Measurements from ENCODE around the gene RAB7B.
"Not testable (repeated sequence)": the region's sequence is repeated elsewhere in the genome, so short reads cannot be mapped to it uniquely, and the experiment has no call there.

RAB7B gene, protein sequence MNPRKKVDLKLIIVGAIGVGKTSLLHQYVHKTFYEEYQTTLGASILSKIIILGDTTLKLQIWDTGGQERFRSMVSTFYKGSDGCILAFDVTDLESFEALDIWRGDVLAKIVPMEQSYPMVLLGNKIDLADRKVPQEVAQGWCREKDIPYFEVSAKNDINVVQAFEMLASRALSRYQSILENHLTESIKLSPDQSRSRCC

GRCh38 chr1:206002871-206003801 is at the start of gene RAB7B:
RAB7B (minus strand) TSS chr1:206003395; CDS start chr1:205994135, 9,260 bp downstream.
- DNase-seq (ENCODE audit: low read depth): no peak

DNA sequence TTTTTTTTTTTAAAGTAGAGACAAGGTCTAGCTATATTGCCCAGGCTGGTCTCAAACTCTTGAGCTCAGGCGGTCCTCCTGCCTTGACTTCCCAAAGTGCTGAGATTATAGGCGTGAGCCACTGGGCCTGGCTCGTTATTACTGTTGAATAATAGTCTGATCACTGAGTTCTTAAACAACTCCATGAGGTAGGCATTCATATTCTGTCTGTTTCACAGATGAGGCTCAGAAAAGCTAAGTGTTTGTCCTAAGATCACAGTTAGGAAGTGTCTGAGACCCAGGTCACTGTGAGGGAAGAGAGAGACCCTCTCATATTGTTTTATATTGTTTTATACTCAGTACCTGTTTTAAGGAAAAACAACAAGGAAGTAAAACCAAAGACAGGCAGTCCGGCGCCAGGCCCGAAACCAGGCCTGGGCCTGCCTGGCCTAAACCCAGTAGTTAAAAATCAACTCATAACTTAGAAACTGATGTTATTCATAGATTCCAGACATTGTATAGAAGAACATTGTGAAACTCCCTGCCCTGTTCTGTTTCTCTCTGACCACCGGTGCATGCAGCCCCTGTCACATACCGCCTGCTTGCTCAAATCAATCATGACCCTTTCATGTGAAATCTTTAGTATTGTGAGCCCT is 49.2 kb upstream of the RAB7B start:
- DNase-seq (ENCODE audit: low read depth): not testable (repeated sequence)

DNA sequence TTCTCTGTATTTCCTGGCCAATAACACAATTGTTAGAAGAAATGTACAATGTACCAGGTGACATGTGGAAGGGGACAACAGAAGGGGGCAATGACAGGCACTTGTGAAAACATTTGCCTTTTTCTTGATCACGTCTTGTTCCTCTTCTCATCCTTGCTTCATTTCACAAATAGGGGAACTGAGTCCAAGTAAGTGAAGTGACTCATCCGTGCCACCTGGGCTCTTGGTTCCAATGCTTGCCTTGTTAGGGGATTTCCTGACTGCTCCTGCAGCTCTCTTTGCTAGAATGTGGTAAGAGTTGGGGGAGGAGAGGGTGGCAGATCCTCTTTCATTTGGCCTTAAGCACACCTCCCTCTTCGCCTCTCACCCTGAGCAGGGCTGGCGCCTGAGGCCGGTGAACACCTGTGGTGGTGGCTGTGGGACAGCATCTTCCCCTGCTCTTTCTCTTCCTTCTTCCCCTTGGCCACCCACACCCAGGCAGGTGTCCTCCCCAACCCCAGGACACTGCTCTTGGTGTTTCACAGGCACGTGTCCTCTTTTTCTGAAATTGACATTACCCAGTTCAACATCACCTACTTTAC is 47.5 kb upstream of the RAB7B start:
- peak; percentile 17 for DNase-seq (ENCODE audit: low read depth)

DNA sequence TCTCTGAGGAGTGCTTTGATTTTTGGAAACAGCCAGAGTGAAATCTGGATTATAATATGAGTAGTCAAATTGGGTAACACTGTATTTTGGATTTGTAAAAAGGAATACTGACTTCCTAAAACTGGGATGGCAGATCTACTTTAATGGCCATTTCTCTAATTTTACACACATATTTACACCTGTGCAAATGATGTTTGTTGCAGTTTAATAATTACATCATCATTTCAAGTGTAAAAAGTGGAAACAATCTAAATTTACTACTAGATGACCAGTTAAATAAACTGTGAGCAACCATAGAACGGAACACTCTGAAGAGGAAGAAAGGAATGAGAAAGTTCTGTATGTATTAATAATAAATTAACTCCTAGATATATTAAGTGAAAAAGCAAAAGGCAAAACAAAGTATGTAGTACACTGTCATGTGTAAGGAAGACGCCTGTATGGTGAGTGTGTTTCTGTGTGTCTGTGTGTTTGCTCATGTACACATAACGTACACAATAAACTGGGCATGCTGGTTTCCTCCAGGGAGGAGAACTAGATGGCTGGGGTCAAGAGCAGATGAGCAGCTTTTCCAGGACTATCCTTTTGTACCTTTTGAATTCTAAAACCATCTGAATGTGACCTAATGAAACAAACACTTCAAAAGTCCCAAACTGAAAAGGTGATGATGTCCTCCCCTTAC is 46.9 kb upstream of the RAB7B start:
- DNase-seq (ENCODE audit: low read depth): no peak

GRCh38 chr1:206049293-206049692 is 46.1 kb upstream of the RAB7B start:
- DNase-seq (ENCODE audit: low read depth): no peak

GRCh38 chr1:206048582-206048981 is 45.4 kb upstream of the RAB7B start:
- DNase-seq (ENCODE audit: low read depth): no peak

- no peak for DNase-seq (ENCODE audit: low read depth)
These were observed 44.1 kb upstream of the RAB7B start for GRCh38 chr1:206047271-206047670.

GRCh38 chr1:206041640-206042039 is 38.4 kb upstream of the RAB7B start:
- DNase-seq (ENCODE audit: low read depth): no peak

DNA sequence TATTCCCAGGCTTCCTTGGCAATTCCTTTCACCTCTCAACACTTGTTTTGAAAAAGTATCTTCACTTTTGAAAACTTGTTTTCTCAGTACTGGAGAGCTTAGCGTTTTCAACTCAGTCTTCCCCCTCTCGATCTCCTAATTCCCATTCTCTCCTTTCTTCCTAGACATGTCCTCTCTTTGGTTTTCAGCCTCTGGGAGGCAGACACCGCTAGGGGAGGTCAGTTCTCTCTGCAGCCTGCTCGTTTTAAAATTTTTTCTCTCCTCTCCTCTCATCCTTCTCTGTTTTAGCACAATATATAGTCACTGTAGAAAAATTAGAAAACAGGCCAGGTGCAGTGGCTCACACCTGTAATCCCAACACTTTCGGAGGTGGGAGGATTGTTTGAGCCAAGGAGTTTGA is 37.1 kb upstream of the RAB7B start:
- DNase-seq (ENCODE audit: low read depth): no peak

DNA sequence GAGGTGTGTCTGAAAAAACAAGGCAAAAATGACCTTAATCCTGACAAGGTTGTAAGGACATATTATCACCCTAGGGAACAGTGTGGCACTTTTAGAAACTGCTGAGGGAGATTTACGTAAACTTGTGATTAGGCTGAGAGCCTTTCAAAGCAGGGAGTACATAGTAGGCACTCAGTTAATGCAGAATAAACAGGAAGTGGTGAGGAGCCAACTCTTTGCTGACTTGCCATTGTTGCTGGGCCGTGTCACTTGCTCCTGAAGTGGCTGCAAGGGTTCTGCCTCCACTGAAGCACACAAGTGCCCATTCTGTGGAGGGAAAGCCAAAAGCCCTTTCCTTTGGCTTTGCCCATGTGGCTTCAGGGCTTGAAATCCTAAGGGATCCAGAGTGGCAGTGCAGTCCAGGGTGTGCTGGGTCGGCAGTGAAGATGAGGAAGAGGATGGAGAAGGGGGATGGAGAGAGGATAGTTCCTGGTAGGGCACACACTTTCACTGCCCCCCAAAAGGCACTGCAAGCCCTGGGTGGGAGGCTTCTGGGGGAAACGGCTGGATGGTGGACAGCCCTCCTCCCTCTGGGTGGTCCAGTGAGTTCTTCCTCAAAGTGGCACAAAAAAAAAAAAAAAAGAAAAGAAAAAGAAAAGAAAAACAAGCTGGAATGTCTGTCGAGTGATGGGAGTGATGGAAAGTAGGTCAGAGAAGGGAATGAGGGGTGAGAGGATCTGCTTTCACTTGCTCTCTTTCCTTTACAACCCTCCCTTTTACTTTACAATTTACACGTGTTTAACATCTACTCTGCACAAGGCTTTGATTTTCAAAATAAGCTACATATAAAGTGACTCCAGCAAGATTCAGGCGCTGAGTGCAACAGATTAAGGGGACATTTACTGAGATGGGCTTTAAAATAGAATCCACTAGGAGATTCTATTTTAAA is 36.1 kb upstream of the RAB7B start:
- DNase-seq (ENCODE audit: low read depth): no peak

DNA sequence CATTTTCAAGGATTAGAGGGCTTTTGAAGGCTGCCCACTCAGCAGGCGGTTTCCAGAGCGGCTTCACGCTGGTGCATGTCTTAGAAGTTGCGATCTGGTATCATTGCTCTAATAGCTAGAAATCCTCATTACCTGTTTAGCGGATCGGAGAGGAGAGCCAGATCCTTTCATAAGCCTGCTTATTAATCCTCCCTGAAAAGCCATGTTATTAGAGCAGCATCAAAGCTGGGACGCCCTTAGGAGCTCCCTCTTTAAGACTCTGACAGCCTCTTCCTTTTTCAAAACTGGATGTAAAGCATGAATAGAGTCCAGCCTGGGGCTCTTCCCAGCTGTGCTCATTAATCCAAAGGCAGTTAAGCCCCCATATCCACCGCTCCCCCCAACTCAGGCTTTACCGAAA is 34.4 kb upstream of the RAB7B start:
- DNase-seq (ENCODE audit: low read depth): no peak

GRCh38 chr1:206036663-206037455 is 33.7 kb upstream of the RAB7B start:
- no peak for DNase-seq (ENCODE audit: low read depth)

GRCh38 chr1:206035027-206035426 is 31.8 kb upstream of the RAB7B start:
- DNase-seq (ENCODE audit: low read depth): no peak

DNA sequence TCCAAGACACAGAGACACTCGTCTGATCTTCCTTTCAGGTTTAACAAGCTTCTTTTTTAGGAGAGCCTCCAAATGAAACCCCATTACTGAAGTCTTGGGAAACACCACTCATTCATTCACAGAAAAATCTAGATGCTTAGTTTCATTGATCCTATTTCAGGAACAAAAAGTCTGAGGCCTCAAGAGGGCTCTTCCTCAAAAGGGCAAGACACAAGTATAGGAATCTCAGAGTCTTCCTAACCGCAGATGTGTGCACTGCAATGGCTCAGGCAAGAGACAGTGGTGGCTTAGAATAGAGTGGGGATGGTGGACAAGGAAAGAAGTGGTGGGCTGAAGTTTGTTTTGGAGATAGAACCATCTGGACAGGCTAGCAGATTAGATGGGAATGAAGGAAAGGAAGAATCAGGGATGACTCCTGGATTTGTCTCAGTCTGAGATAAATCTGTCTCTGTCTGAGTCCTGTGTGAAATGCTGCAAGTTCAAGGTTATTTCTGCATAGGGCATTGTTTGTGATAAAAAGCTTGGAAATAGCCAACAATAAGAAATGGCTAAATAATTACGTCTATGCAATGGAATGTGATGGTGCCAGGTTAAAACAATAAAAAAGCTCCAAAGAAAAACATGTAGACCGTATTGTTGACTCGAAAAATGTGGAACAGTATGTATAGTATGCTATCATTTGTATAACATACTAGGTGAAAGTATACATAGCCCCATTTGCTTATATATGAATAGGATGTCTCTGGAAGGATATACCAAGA is 29.4 kb upstream of the RAB7B start:
- no peak for DNase-seq (ENCODE audit: low read depth)

DNA sequence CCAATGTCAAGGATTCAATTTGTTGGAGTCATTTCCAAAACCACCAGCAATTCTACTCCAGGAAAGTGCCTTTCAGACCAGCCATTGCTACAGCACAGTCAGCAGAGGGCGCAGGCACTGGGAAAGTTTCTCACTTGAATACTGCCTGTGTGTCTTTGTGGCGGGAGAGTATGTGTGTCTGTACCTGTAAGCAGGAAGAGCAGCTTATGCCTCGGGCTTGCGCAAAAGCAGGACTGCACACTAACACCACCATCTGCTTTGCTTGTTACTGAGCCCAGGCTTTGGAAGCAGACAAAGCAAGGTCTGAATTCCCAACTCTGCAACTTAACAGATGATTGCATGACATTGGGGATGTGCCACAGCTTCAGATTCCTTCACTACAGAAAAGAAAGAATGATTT is 27.5 kb upstream of the RAB7B start:
- no peak for DNase-seq (ENCODE audit: low read depth)

DNA sequence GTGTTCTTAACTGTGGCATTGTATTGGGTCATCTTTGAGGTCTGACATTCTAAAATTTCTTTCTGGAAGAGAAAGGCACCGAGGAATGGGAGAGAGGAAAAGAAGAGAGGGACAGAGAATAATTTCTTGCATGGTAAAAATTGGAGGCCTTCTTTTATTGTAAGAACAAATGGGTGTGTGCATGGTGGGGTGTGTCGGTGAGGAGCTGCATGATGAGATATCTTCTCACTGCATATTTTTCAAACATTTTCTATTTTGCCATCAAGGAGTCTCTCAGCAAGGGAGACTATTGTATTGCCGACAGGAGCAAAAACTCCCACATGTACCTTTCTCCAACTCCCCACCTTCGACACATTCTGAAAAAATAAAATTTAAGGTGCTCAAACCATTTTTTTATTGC is 27.0 kb upstream of the RAB7B start:
- no peak for DNase-seq (ENCODE audit: low read depth)

- DNase-seq (ENCODE audit: low read depth): no peak
These were observed 26.3 kb upstream of the RAB7B start for GRCh38 chr1:206029484-206029883.

DNA sequence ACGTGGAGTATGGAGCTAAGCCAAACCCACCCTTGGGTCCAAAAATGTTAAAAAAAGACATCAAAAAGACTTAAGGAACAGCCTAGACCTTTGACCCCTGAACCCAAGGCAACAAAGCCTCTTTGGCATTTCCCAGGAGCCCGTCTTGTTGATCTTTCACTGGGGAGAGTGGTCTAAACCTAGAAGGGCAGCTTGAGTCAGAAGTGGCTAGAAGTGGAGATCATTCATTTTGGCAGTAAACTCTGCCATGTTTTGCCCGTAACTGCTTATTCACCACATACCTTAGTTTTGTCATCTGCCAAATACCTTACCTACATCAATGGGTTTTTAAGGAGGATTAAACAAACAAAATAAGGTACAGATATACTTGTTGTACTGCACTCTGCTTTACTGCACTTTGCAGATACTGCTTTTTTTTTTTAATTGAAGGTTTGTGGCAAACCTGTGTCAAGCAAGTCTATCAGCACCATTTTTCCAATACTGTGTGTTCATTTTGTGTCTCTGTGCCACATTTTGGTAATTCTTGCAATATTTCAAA is 22.2 kb upstream of the RAB7B start:
- no peak for DNase-seq (ENCODE audit: low read depth)

GRCh38 chr1:206023695-206024094 is 20.5 kb upstream of the RAB7B start, which contains the start of gene CTSE:
CTSE (minus strand) TSS chr1:206023895; CDS start chr1:206023791, 104 bp downstream.
- no peak for DNase-seq (ENCODE audit: low read depth)

Measured in stimulated activated CD8-positive, alpha-beta memory T cell treated with anti-CD3 and anti-CD28 coated beads, Interleukin-12 subunit alpha, Interleukin-12 subunit beta, amount 100 ng/mL, for 4 hours (primary cell).